T47D (cell line): ENCODE results near the gene SCTR.
"Not testable (repeated sequence)": the region's sequence is repeated elsewhere in the genome, so short reads cannot be mapped to it uniquely, and the experiment has no call there.

Experiments
- DNase-seq, 2 experiments: peaks; one replicate each; pipeline versions ENCODE4 v3.0.0 to v3.0.0-alpha.2; 2011 to 2012; ENCODE audit warnings: low read depth in 1 of 2, low spot score in 1 of 2
- JUND ChIP-seq: IDR thresholded peaks from 2 replicates; pipeline ENCODE4 v1.6.1; 2012; ENCODE audit warnings: low read depth
- in situ Hi-C: cut with HindIII; loops from 2 replicates; pipeline ENCODE4 v1.10.0; 2016; ENCODE audit warnings: low sequenced_read_pairs, low pct_unique_long_range_greater_than_20kb

Gene SCTR

GRCh38 chr2:119408221-119408619, 116.1 kb downstream of the SCTR start:
- no peak for DNase-seq
- TF ChIP-seq JUND: no peak
- in situ Hi-C loops: no loop called here

- TF ChIP-seq JUND: no peak
- in situ Hi-C loops: no loop called here
These were observed 116.7 kb downstream of the SCTR start for GRCh38 chr2:119407430-119408220.

DNA sequence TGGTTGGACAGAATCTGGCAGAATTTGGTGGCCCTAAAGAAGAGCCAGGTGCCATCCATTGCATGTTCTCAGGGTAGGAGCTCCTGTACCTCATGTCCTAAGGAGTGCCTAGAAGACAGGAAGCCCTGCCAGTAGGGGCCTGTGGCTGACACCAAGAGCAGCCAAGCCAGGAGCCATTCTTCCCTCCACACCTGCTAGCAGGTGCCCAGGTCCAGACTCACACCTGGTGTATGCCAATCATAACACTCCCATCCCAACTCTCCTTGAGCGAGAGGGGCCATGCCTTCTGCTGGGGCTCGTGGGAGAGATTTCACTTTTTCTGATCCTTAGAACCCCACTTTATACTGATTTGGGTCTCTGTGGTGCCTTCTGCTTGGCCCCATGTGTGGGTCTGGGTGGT, 119.1 kb downstream of the SCTR start:
- in situ Hi-C loops: no loop called here
- TF ChIP-seq JUND: no peak
- DNase-seq: no peak

More at GRCh38 chr2:119407430-119408220, 116.7 kb downstream of the SCTR start:
- DNase-seq: peak; percentile 24 to 63

- in situ Hi-C loops, DNase-seq: not testable (repeated sequence)
These were observed 120.7 kb downstream of the SCTR start for GRCh38 chr2:119403618-119404017.

- DNase-seq: no peak
- no peak for TF ChIP-seq JUND
- in situ Hi-C loops: no loop called here
These were observed 121.4 kb downstream of the SCTR start for GRCh38 chr2:119402645-119403560.

DNA sequence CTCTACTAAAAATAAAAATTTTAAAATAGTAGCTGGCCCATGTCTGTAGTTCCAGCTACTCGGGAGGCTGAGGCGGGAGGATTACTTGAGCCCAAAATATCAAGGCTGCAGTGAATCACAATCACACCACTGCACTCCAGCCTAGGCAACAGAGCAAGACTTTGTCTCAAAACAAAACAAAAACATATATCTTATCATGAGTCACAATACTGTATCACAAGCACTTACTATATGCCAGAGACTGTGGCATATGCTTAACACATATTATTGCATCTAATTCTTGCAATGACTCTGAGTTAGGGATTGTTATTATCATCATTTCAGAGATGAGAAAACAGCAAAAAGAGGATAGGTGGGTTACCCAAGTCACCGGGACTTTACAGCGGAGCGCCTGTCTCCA, 122.2 kb downstream of the SCTR start:
- TF ChIP-seq JUND: no peak
- in situ Hi-C loops: no loop called here
- no peak for DNase-seq

- in situ Hi-C loops: no loop called here
- no peak for TF ChIP-seq JUND
- no peak for DNase-seq
These were observed 127.1 kb downstream of the SCTR start for GRCh38 chr2:119397196-119397595.

GRCh38 chr2:119393971-119394748, 130.1 kb downstream of the SCTR start:
- in situ Hi-C loops: no loop called here
- no peak for DNase-seq
- no peak for TF ChIP-seq JUND
